ENCODE data around the gene IL12RB2. TPM values are rescaled to one million over a fixed set of nuclear protein-coding genes. Genes with fewer than 3 reads are reported as not detected.

IL12RB2 gene
- total RNA-seq, 1 donor from 2014 or later: 0.06 TPM

GRCh38 chr1:67429528-67430357 lies 122.1 kb downstream of the IL12RB2 start:
- peaks cover 11% of the 10 kb centered on the region for H3F3A ChIP-seq (ENCODE audit: low read depth)
- peaks cover 28% of the 10 kb centered on the region for H3K36me3 ChIP-seq
- Mint-ChIP-seq H3K27ac (peak overlapping the region; percentile 99), H3K4me1 (peaks cover 35% of the 10 kb centered on the region), H3K4me3 (peak overlapping the region; percentile 99), H3K36me3 (peaks cover 31% of the 10 kb centered on the region), H3K27me3 (ENCODE audit: insufficient read depth, low read depth) (peaks cover 5% of the 10 kb centered on the region), H3K9me3 (no peaks in the 10 kb centered on the region)
- peaks cover 55% of the 10 kb centered on the region for H3K79me2 ChIP-seq (ENCODE audit: low read depth)
- TF ChIP-seq CTCF (IDR thresholded peaks at IDR 0.05): no peak
- peaks cover 52% of the 10 kb centered on the region for H4K20me1 ChIP-seq (ENCODE audit: low read depth)
- peak overlapping the region; percentile 24 for H3K27ac ChIP-seq
- no peaks in the 10 kb centered on the region for H3K9me3 ChIP-seq (ENCODE audit: low read depth)
- H2AFZ ChIP-seq (replicated peaks): peak overlapping the region; percentile 51
- peaks cover 12% of the 10 kb centered on the region for H3K27me3 ChIP-seq
- peak overlapping the region; percentile 95 for H3K9ac ChIP-seq
- peaks cover 22% of the 10 kb centered on the region for H3K4me1 ChIP-seq
- DNase-seq (ENCODE audit: low spot score): peak; percentile 56
- H3K4me2 ChIP-seq: peak overlapping the region; percentile 93
- H3K4me3 ChIP-seq: peak overlapping the region; percentile 80

- Histone ChIP-seq H3K4me3 (peak within 1 kb of the TSS; percentile 80), H2AFZ (replicated peaks) (peak within 1 kb of the TSS; percentile 96), H3K9me3 (ENCODE audit: low read depth) (no peaks in the 10 kb centered on the region), H3K36me3 (peaks cover 20% of the 10 kb centered on the region), H3K27ac (peak within 1 kb of the TSS; percentile 24), H3K79me2 (ENCODE audit: low read depth) (peaks cover 47% of the 10 kb centered on the region), H3K4me2 (peak within 1 kb of the TSS; percentile 93), H4K20me1 (ENCODE audit: low read depth) (peaks cover 44% of the 10 kb centered on the region), H3F3A (ENCODE audit: low read depth) (peaks cover 11% of the 10 kb centered on the region), H3K4me1 (peaks cover 22% of the 10 kb centered on the region), H3K27me3 (peaks cover 12% of the 10 kb centered on the region), H3K9ac (peak within 1 kb of the TSS; percentile 95)
- H3K4me3 Mint-ChIP-seq: peak within 1 kb of the TSS; percentile 99
- no peak for TF ChIP-seq EZH2 (IDR thresholded peaks at IDR 0.05)
- TF ChIP-seq EZH2phosphoT487 (IDR thresholded peaks at IDR 0.05): no peak
- TF ChIP-seq CTCF (IDR thresholded peaks at IDR 0.05): no peak
- DNase-seq (ENCODE audit: low spot score): peak; percentile 99
- H3K27ac Mint-ChIP-seq: peak within 1 kb of the TSS; percentile 99
- H3K9me3 Mint-ChIP-seq: no peaks in the 10 kb centered on the region
- peaks cover 23% of the 10 kb centered on the region for H3K36me3 Mint-ChIP-seq
- H3K4me1 Mint-ChIP-seq: peaks cover 35% of the 10 kb centered on the region
- H3K27me3 Mint-ChIP-seq (ENCODE audit: insufficient read depth, low read depth): peaks cover 5% of the 10 kb centered on the region
Measured at GRCh38 chr1:67430358-67431155, 122.9 kb downstream of the IL12RB2 start, which contains the start of gene SERBP1. Gene SERBP1, minus strand, starts transcription at chr1:67430402. Its CDS starts 102 bp downstream, at chr1:67430300.

GRCh38 chr1:67431156-67431765 lies 123.6 kb downstream of the IL12RB2 start:
- H3K4me3 ChIP-seq: peak overlapping the region; percentile 80
- H3K27me3 Mint-ChIP-seq (ENCODE audit: insufficient read depth, low read depth): peaks cover 5% of the 10 kb centered on the region
- peak overlapping the region; percentile 99 for H3K27ac Mint-ChIP-seq
- H3K4me2 ChIP-seq: peak overlapping the region; percentile 93
- H4K20me1 ChIP-seq (ENCODE audit: low read depth): peaks cover 37% of the 10 kb centered on the region
- peaks cover 17% of the 10 kb centered on the region for H3K36me3 Mint-ChIP-seq
- no peaks in the 10 kb centered on the region for H3K9me3 Mint-ChIP-seq
- H3K9ac ChIP-seq: no peak overlapping the region
- H3K4me1 Mint-ChIP-seq: peaks cover 33% of the 10 kb centered on the region
- H3K36me3 ChIP-seq: peaks cover 13% of the 10 kb centered on the region
- H3F3A ChIP-seq (ENCODE audit: low read depth): peaks cover 11% of the 10 kb centered on the region
- no peak for DNase-seq (ENCODE audit: low spot score)
- no peaks in the 10 kb centered on the region for H3K9me3 ChIP-seq (ENCODE audit: low read depth)
- H3K27me3 ChIP-seq: peaks cover 12% of the 10 kb centered on the region
- no peak overlapping the region for H3K27ac ChIP-seq
- peak overlapping the region; percentile 99 for H3K4me3 Mint-ChIP-seq
- peak overlapping the region; percentile 96 for H2AFZ ChIP-seq (replicated peaks)
- peaks cover 18% of the 10 kb centered on the region for H3K4me1 ChIP-seq
- H3K79me2 ChIP-seq (ENCODE audit: low read depth): peaks cover 40% of the 10 kb centered on the region
- TF ChIP-seq EZH2phosphoT487 (IDR thresholded peaks at IDR 0.05) (no peak), CTCF (IDR thresholded peaks at IDR 0.05) (no peak), EZH2 (IDR thresholded peaks at IDR 0.05) (no peak)

All from neural progenitor cell (in vitro differentiated cells).